Testis (tissue), 3 donors: ENCODE data around the gene KLK15. TPM values are rescaled to one million over a fixed set of nuclear protein-coding genes. Genes with fewer than 3 reads are reported as not detected.
"Not testable (repeated sequence)": the region's sequence is repeated elsewhere in the genome, so short reads cannot be mapped to it uniquely, and the experiment has no call there.

ENCODE experiments used
- DNase-seq: peaks from one replicate; pipeline ENCODE4 v3.0.0-alpha.2; 2019
- H3K27ac ChIP-seq, 2 donors: fragments of 200-600 bp; sonication (generic); one replicate each; pipeline ENCODE4 v1.5.1; 2019
- H3K27me3 ChIP-seq: fragments of 200-600 bp; sonication (generic); one replicate; pipeline ENCODE4 v1.5.1; 2019
- H3K36me3 ChIP-seq: fragments of 200-600 bp; sonication (generic); one replicate; pipeline ENCODE4 v1.5.1; 2017; ENCODE audit warnings: low read depth; ENCODE audit errors: missing control alignments
- H3K4me1 ChIP-seq: fragments of 200-600 bp; sonication (generic); one replicate; pipeline ENCODE4 v1.5.1; 2019
- H3K4me3 ChIP-seq, 2 donors: fragments of 200-600 bp; sonication (generic); one replicate each; pipeline ENCODE4 v1.5.1; 2017 to 2019
- H3K9me3 ChIP-seq: fragments of 200-600 bp; sonication (generic); one replicate; pipeline ENCODE4 v1.5.1; 2017
- CTCF ChIP-seq, 3 experiments: fragments of 450-650 bp in 2 of 3; fragments of 200-600 bp in 1 of 3; sonication (generic) in 1 of 3; IDR thresholded peaks; one replicate each; pipeline ENCODE4 v1.5.1; 2016 to 2019; ENCODE audit warnings: antibody characterized with exemption in 3 of 3, mild to moderate bottlenecking in 2 of 3, moderate library complexity in 1 of 3
- POLR2A ChIP-seq: fragments of 450-650 bp; IDR thresholded peaks from one replicate; pipeline ENCODE4 v1.6.1; 2017; ENCODE audit warnings: antibody characterized with exemption, mild to moderate bottlenecking, moderate library complexity
- WGBS, 2 donors: methylation state at CpG; one replicate each; pipeline ENCODE4 v1.1.5; 2018; 5-methylcytosine and 5-hydroxymethylcytosine counted together
- intact Hi-C: fragments of 100-400 bp; cut with DNase I; formaldehyde crosslinking; loops from one replicate; pipeline ENCODE4 v1.15.1; 2023; ENCODE audit warnings: low total_unique reads
- polyA plus RNA-seq: library from polyadenylated mRNA; stranded (reverse); fragments of 350-450 nt; fragmentation: Illumina TruSeq; extraction: RNeasy Lipid Tissue Mini Kit (QIAGEN cat#74804); gene quantifications from one replicate; pipeline ENCODE4 v1.2.3, GENCODE V29; 2014; ENCODE audit warnings: low read depth, low replicate concordance; ENCODE audit not compliant: insufficient read depth
- total RNA-seq, 2 donors: library from RNA; depleted of rRNA; stranded (reverse); fragments of >200 nt; gene quantifications; one replicate each; pipeline ENCODE4 v1.2.3, GENCODE V29; 2016

The KLK15 gene
- total and polyA plus RNA-seq, 3 donors from 2014 or later: 5.5 to 9.0 (median 7.4) TPM

GRCh38 chr19:50790922-50791467 is 42.4 kb downstream of the KLK15 start:
- DNase-seq: no peak
- 87 to 89% methylated on average over 6 of the region's 6 CpGs for WGBS, 2 donors
- intact Hi-C loops: loop anchor here (10.0 kb wide), 1 partner anchor 426 kb away; the partner anchor contains the start of gene NAPSA
- Histone ChIP-seq H3K9me3 (no peaks in the 10 kb centered on the region), H3K36me3 (no peaks in the 10 kb centered on the region), H3K4me1 (no peaks in the 10 kb centered on the region), H3K27ac (no peak overlapping the region), H3K27me3 (no peaks in the 10 kb centered on the region), H3K4me3 (no peak overlapping the region)
- TF ChIP-seq POLR2A (no peak), CTCF (IDR thresholded peaks at IDR 0.05) (no peak)

- Histone ChIP-seq H3K4me1 (no peaks in the 10 kb centered on the region), H3K9me3 (no peaks in the 10 kb centered on the region), H3K36me3 (no peaks in the 10 kb centered on the region), H3K27ac (no peak within 1 kb of the TSS), H3K27me3 (no peaks in the 10 kb centered on the region), H3K4me3 (no peak within 1 kb of the TSS)
- DNase-seq: no peak
- intact Hi-C loops: loop anchor here (10.0 kb wide), 1 partner anchor 426 kb away; the partner anchor contains the start of gene NAPSA
- WGBS, 2 donors: 90 to 100% methylated on average over 1 to 9 of the region's 15 CpGs
- TF ChIP-seq CTCF (IDR thresholded peaks at IDR 0.05) (no peak), POLR2A (no peak)
Measured at GRCh38 chr19:50790396-50790795, 43.0 kb downstream of the KLK15 start, which contains the start of gene ACP4. TSS of gene ACP4 (plus strand) at chr19:50790415. CDS start at chr19:50790415, 0 bp downstream.

- intact Hi-C loops: no loop called here
- 79 to 92% methylated on average over 5 to 12 of the region's 12 CpGs for WGBS, 2 donors
Measured at GRCh38 chr19:50785329-50785728, 48.0 kb downstream of the KLK15 start.

GRCh38 chr19:50784710-50785109 is 48.7 kb downstream of the KLK15 start:
- no peak overlapping the region for H3K27ac ChIP-seq
- WGBS, 2 donors: 91 to 100% methylated on average over 3 of the region's 3 CpGs
- H3K36me3 ChIP-seq: no peaks in the 10 kb centered on the region
- H3K4me3 ChIP-seq: no peak overlapping the region
- H3K4me1 ChIP-seq: no peaks in the 10 kb centered on the region
- DNase-seq: no peak
- no peak for TF ChIP-seq POLR2A
- no peak for TF ChIP-seq CTCF (IDR thresholded peaks at IDR 0.05)
- no peaks in the 10 kb centered on the region for H3K9me3 ChIP-seq
- intact Hi-C loops: no loop called here
- H3K27me3 ChIP-seq: no peaks in the 10 kb centered on the region

More at GRCh38 chr19:50785329-50785728, 48.0 kb downstream of the KLK15 start:
- H3K9me3 ChIP-seq: no peaks in the 10 kb centered on the region
- no peaks in the 10 kb centered on the region for H3K4me1 ChIP-seq
- no peak for DNase-seq
- TF ChIP-seq CTCF (IDR thresholded peaks at IDR 0.05): no peak
- H3K27me3 ChIP-seq: no peaks in the 10 kb centered on the region
- H3K36me3 ChIP-seq: no peaks in the 10 kb centered on the region
- H3K27ac ChIP-seq: no peak overlapping the region
- H3K4me3 ChIP-seq: no peak overlapping the region

GRCh38 chr19:50783848-50784152 is 49.6 kb downstream of the KLK15 start:
- intact Hi-C loops, H3K27ac ChIP-seq, H3K4me3 ChIP-seq, DNase-seq, H3K4me1 ChIP-seq, H3K36me3 ChIP-seq, H3K27me3 ChIP-seq, H3K9me3 ChIP-seq: not testable (repeated sequence)
- WGBS, 2 donors: 46% methylated on average over 8 of the region's 8 CpGs
